Measurements from ENCODE around the gene CHD6.

Gene CHD6

GRCh38 chr20:41470362-41471095 lies 147.6 kb downstream of the CHD6 start:
- no peak for DNase-seq (ENCODE audit: low read depth in 3 of 3, low spot score in 1 of 3)

- no peak for DNase-seq (ENCODE audit: low read depth in 3 of 3, low spot score in 1 of 3)
Measured at GRCh38 chr20:41469868-41470267, 148.3 kb downstream of the CHD6 start.

- DNase-seq (ENCODE audit: low read depth in 3 of 3, low spot score in 1 of 3) = no peak
Measured at GRCh38 chr20:41468994-41469600, 149.1 kb downstream of the CHD6 start.

- no peak for DNase-seq (ENCODE audit: low read depth in 3 of 3, low spot score in 1 of 3)
Measured at GRCh38 chr20:41467690-41468089, 150.5 kb downstream of the CHD6 start.

GRCh38 chr20:41467220-41467619 lies 151.0 kb downstream of the CHD6 start:
- no peak for DNase-seq (ENCODE audit: low read depth in 3 of 3, low spot score in 1 of 3)

- no peak for DNase-seq (ENCODE audit: low read depth in 3 of 3, low spot score in 1 of 3)
Measured at GRCh38 chr20:41463567-41463966, 154.6 kb downstream of the CHD6 start.

GRCh38 chr20:41462372-41463161 lies 155.6 kb downstream of the CHD6 start:
- no peak for DNase-seq (ENCODE audit: low read depth in 3 of 3, low spot score in 1 of 3)

GRCh38 chr20:41458761-41459160 lies 159.4 kb downstream of the CHD6 start:
- DNase-seq (ENCODE audit: low read depth in 3 of 3, low spot score in 1 of 3) = no peak

- no peak for DNase-seq (ENCODE audit: low read depth in 3 of 3, low spot score in 1 of 3)
Measured at GRCh38 chr20:41457173-41457857, 160.9 kb downstream of the CHD6 start.

- no peak for DNase-seq (ENCODE audit: low read depth in 3 of 3, low spot score in 1 of 3)
Measured at GRCh38 chr20:41456351-41456750, 161.8 kb downstream of the CHD6 start.

GRCh38 chr20:41454250-41454649 lies 163.9 kb downstream of the CHD6 start:
- DNase-seq (ENCODE audit: low read depth in 3 of 3, low spot score in 1 of 3) = no peak

GRCh38 chr20:41453010-41453950 lies 164.9 kb downstream of the CHD6 start:
- no peak for DNase-seq (ENCODE audit: low read depth in 3 of 3, low spot score in 1 of 3)

GRCh38 chr20:41452226-41452625 lies 166.0 kb downstream of the CHD6 start:
- no peak for DNase-seq (ENCODE audit: low read depth in 3 of 3, low spot score in 1 of 3)

- DNase-seq (ENCODE audit: low read depth in 3 of 3, low spot score in 1 of 3) = no peak
Measured at GRCh38 chr20:41447006-41447405, 171.2 kb downstream of the CHD6 start.

- no peak for DNase-seq (ENCODE audit: low read depth in 3 of 3, low spot score in 1 of 3)
Measured at GRCh38 chr20:41446456-41446855, 171.7 kb downstream of the CHD6 start.

GRCh38 chr20:41444821-41445220 lies 173.4 kb downstream of the CHD6 start:
- DNase-seq (ENCODE audit: low read depth in 3 of 3, low spot score in 1 of 3) = no peak

- no peak for DNase-seq (ENCODE audit: low read depth in 3 of 3, low spot score in 1 of 3)
Measured at GRCh38 chr20:41443691-41444090, 174.5 kb downstream of the CHD6 start.

- no peak for DNase-seq (ENCODE audit: low read depth in 3 of 3, low spot score in 1 of 3)
Measured at GRCh38 chr20:41440882-41441281, 177.3 kb downstream of the CHD6 start.

GRCh38 chr20:41437836-41438235 lies 180.3 kb downstream of the CHD6 start:
- DNase-seq (ENCODE audit: low read depth in 3 of 3, low spot score in 1 of 3) = no peak

- no peak for DNase-seq (ENCODE audit: low read depth in 3 of 3, low spot score in 1 of 3)
Measured at GRCh38 chr20:41436679-41437078, 181.5 kb downstream of the CHD6 start.
